Breast epithelium (tissue), 3 donors: ENCODE measurements around the gene GPBAR1.

Experiments used
- CTCF ChIP-seq, 3 donors: fragments of 450-650 bp; IDR thresholded peaks; one replicate each; pipeline ENCODE4 v1.5.1; 2016 to 2017; ENCODE audit warnings: antibody characterized with exemption in 3 of 3, mild to moderate bottlenecking in 3 of 3, moderate library complexity in 3 of 3
- POLR2A ChIP-seq: fragments of 450-650 bp; IDR thresholded peaks from one replicate; pipeline ENCODE4 v1.6.1; 2016; ENCODE audit warnings: antibody characterized with exemption, mild to moderate bottlenecking, moderate library complexity
- POLR2AphosphoS5 ChIP-seq, 3 donors: sonication (generic); formaldehyde crosslinking; IDR thresholded peaks; one replicate each; pipeline ENCODE4 v1.6.1; 2017; ENCODE audit warnings: antibody characterized with exemption in 3 of 3

- TF ChIP-seq CTCF (IDR thresholded peaks at IDR 0.05) (no peak), POLR2A (no peak), POLR2AphosphoS5 (IDR thresholded peaks at IDR 0.05) (no peak)
These were observed 16.6 kb upstream of the GPBAR1 start for GRCh38 chr2:218244204-218244603.
